ENCODE results near the gene MINDY4. TPM values are rescaled to one million over a fixed set of nuclear protein-coding genes. Genes with fewer than 3 reads are reported as not detected.

Gene MINDY4
- total RNA-seq, 6 donors from 2014 or later: 7.7 to 43.0 (median 19.4) TPM

- ATAC-seq (ENCODE audit: low FRiP score in 2 of 2): no peak
- no peak for DNase-seq
- Histone ChIP-seq H3K4me3 (no peak overlapping the region), H3K36me3 (peaks cover 0 to 41% (median 14%) of the 10 kb centered on the region in 4 donors), H3K4me1 (peaks cover 0 to 12% (median 7%) of the 10 kb centered on the region in 4 donors), H3K27me3 (no peaks in the 10 kb centered on the region), H3K27ac (peak overlapping the region in 2 of 4 donors; percentile 40 to 42), H3K9me3 (no peaks in the 10 kb centered on the region)
- 76 to 89% methylated on average over 11 of the region's 11 CpGs for WGBS, 2 donors
- TF ChIP-seq POLR2AphosphoS5 (IDR thresholded peaks at IDR 0.05) (no peak), CTCF (IDR thresholded peaks at IDR 0.05) (no peak), POLR2A (IDR thresholded peaks at IDR 0.05) (no peak), EP300 (IDR thresholded peaks at IDR 0.05) (no peak)
Observed at GRCh38 chr7:30788640-30789333, 17.6 kb downstream of the MINDY4 start.

GRCh38 chr7:30789334-30789711 lies 18.1 kb downstream of the MINDY4 start:
- WGBS, 2 donors: 45 to 65% methylated on average over 3 of the region's 3 CpGs
- H3K9me3 ChIP-seq: no peaks in the 10 kb centered on the region
- TF ChIP-seq POLR2AphosphoS5 (IDR thresholded peaks at IDR 0.05) (no peak), POLR2A (IDR thresholded peaks at IDR 0.05) (no peak), EP300 (IDR thresholded peaks at IDR 0.05) (no peak), CTCF (IDR thresholded peaks at IDR 0.05) (no peak)
- H3K27ac ChIP-seq: peak overlapping the region in 2 of 4 donors; percentile 40 to 42
- H3K4me3 ChIP-seq: no peak overlapping the region
- peak in 1 of 2 donors; percentile 96 for ATAC-seq (ENCODE audit: low FRiP score in 2 of 2)
- peaks cover 0 to 37% (median 13%) of the 10 kb centered on the region in 4 donors for H3K36me3 ChIP-seq
- no peaks in the 10 kb centered on the region for H3K27me3 ChIP-seq
- H3K4me1 ChIP-seq: peaks cover 0 to 12% (median 7%) of the 10 kb centered on the region in 4 donors
- DNase-seq: no peak

GRCh38 chr7:30790356-30790755 lies 19.1 kb downstream of the MINDY4 start:
- Histone ChIP-seq H3K27ac (peak overlapping the region in 2 of 4 donors; percentile 25 to 34), H3K9me3 (no peaks in the 10 kb centered on the region), H3K27me3 (no peaks in the 10 kb centered on the region), H3K36me3 (peaks cover 0 to 28% (median 8%) of the 10 kb centered on the region in 4 donors), H3K4me1 (peaks cover under 1 to 13% (median 7%) of the 10 kb centered on the region in 4 donors), H3K4me3 (no peak overlapping the region)
- TF ChIP-seq EP300 (IDR thresholded peaks at IDR 0.05) (no peak), POLR2AphosphoS5 (IDR thresholded peaks at IDR 0.05) (no peak), CTCF (IDR thresholded peaks at IDR 0.05) (no peak), POLR2A (IDR thresholded peaks at IDR 0.05) (no peak)
- ATAC-seq (ENCODE audit: low FRiP score in 2 of 2) (no peak), DNase-seq (no peak)
- WGBS, 2 donors: 87 to 91% methylated on average over 4 of the region's 4 CpGs

- Histone ChIP-seq H3K4me3 (no peak overlapping the region), H3K27me3 (no peaks in the 10 kb centered on the region), H3K9me3 (no peaks in the 10 kb centered on the region), H3K4me1 (peaks cover 6 to 19% (median 13%) of the 10 kb centered on the region in 4 donors), H3K36me3 (peaks cover 0 to 22% (median 4%) of the 10 kb centered on the region in 4 donors), H3K27ac (peak overlapping the region in 1 of 4 donors; percentile 25)
- DNase-seq (peak in 1 of 2 donors; percentile 44), ATAC-seq (ENCODE audit: low FRiP score in 2 of 2) (no peak)
- 62 to 69% methylated on average over 5 to 7 of the region's 10 CpGs for WGBS, 2 donors
- TF ChIP-seq POLR2AphosphoS5 (IDR thresholded peaks at IDR 0.05) (no peak), CTCF (IDR thresholded peaks at IDR 0.05) (peak in 1 of 6 experiments; percentile 16)
Observed at GRCh38 chr7:30791114-30791513, 19.9 kb downstream of the MINDY4 start.
